H9 (cell line): Measurements from ENCODE around the gene COQ10B. TPM values are rescaled to one million over a fixed set of nuclear protein-coding genes. Genes with fewer than 3 reads are reported as not detected.

Source experiments
- DNase-seq: peaks from one replicate; pipeline ENCODE4 v3.0.0-alpha.2; 2017
- H2AFZ ChIP-seq: one replicate; pipeline ENCODE4 v1.6.1; 2013; ENCODE audit warnings: mild to moderate bottlenecking, low read length, control low read depth, moderate library complexity
- H2AK5ac ChIP-seq: 2 replicates; pipeline ENCODE4 v1.6.1; 2013; ENCODE audit warnings: low read length, control low read depth, mixed read lengths; ENCODE audit not compliant: insufficient read length
- H2BK120ac ChIP-seq: one replicate; pipeline ENCODE4 v1.6.1; 2013; ENCODE audit warnings: low read depth, mild to moderate bottlenecking, low read length, control low read depth, inconsistent platforms; ENCODE audit not compliant: poor library complexity, severe bottlenecking
- H2BK12ac ChIP-seq: 2 replicates; pipeline ENCODE4 v1.6.1; 2013; ENCODE audit warnings: low read length, control low read depth, mixed read lengths, low read depth; ENCODE audit not compliant: insufficient read length
- H2BK15ac ChIP-seq: 2 replicates; pipeline ENCODE4 v1.6.1; 2013; ENCODE audit warnings: low read depth, low read length, control low read depth
- H2BK20ac ChIP-seq: one replicate; pipeline ENCODE4 v1.6.1; 2013; ENCODE audit warnings: low read depth, mild to moderate bottlenecking, low read length, control low read depth, inconsistent platforms; ENCODE audit not compliant: poor library complexity, severe bottlenecking
- H2BK5ac ChIP-seq: 2 replicates; pipeline ENCODE4 v1.6.1; 2013; ENCODE audit warnings: low read length, control low read depth, mixed read lengths; ENCODE audit not compliant: insufficient read length
- H3K14ac ChIP-seq: 2 replicates; pipeline ENCODE4 v1.6.1; 2013; ENCODE audit warnings: low read length, control low read depth; ENCODE audit not compliant: insufficient read depth
- H3K18ac ChIP-seq: 2 replicates; pipeline ENCODE4 v1.6.1; 2013; ENCODE audit warnings: low read depth, mild to moderate bottlenecking, mixed read lengths, low read length, control low read depth; ENCODE audit not compliant: insufficient read length
- H3K23ac ChIP-seq: 2 replicates; pipeline ENCODE4 v1.6.1; 2013; ENCODE audit warnings: low read length, control low read depth, mixed read lengths, low read depth; ENCODE audit not compliant: insufficient read length
- H3K23me2 ChIP-seq: 2 replicates; pipeline ENCODE4 v1.6.1; 2013; ENCODE audit warnings: low read depth, mild to moderate bottlenecking, mixed read lengths, low read length, control low read depth; ENCODE audit not compliant: insufficient read length, poor library complexity, severe bottlenecking
- H3K27ac ChIP-seq: 2 replicates; pipeline ENCODE4 v1.5.1; 2013; ENCODE audit warnings: low read length, control low read depth, mixed read lengths, low read depth; ENCODE audit not compliant: insufficient read length
- H3K27me3 ChIP-seq: 2 replicates; pipeline ENCODE4 v1.6.1; 2013; ENCODE audit warnings: low read length, control low read depth, inconsistent platforms; ENCODE audit not compliant: insufficient read depth
- H3K4ac ChIP-seq: 2 replicates; pipeline ENCODE4 v1.6.1; 2013; ENCODE audit warnings: low read depth, mild to moderate bottlenecking, control low read depth, inconsistent platforms, low read length, moderate library complexity
- H3K4me1 ChIP-seq: 2 replicates; pipeline ENCODE4 v1.6.1; 2013; ENCODE audit warnings: low read length, control low read depth, inconsistent platforms; ENCODE audit not compliant: insufficient read depth
- H3K4me2 ChIP-seq: 2 replicates; pipeline ENCODE4 v1.6.1; 2013; ENCODE audit warnings: low read length, control low read depth, mixed read lengths; ENCODE audit not compliant: insufficient read length, insufficient read depth
- H3K56ac ChIP-seq: 2 replicates; pipeline ENCODE4 v1.6.1; 2013; ENCODE audit warnings: low read depth, mild to moderate bottlenecking, mixed read lengths, low read length, control low read depth; ENCODE audit not compliant: insufficient read length
- H3K79me1 ChIP-seq: 2 replicates; pipeline ENCODE4 v1.6.1; 2013; ENCODE audit warnings: low read depth, mild to moderate bottlenecking, moderate library complexity, low read length, control low read depth, inconsistent platforms; ENCODE audit not compliant: insufficient read depth, poor library complexity, severe bottlenecking
- H3K79me2 ChIP-seq: 2 replicates; pipeline ENCODE4 v1.6.1; 2013; ENCODE audit warnings: low read length, control low read depth, inconsistent platforms; ENCODE audit not compliant: insufficient read depth
- H3K9ac ChIP-seq: 2 replicates; pipeline ENCODE4 v1.6.1; 2013; ENCODE audit warnings: low read length, control low read depth, mixed read lengths; ENCODE audit not compliant: insufficient read length; ENCODE audit errors: extremely low read depth
- H3K9me3 ChIP-seq: one replicate; pipeline ENCODE4 v1.6.1; 2013; ENCODE audit warnings: low read depth, low read length, inconsistent platforms; ENCODE audit not compliant: control insufficient read depth
- H3T11ph ChIP-seq: one replicate; pipeline ENCODE4 v1.6.1; 2013; ENCODE audit warnings: mild to moderate bottlenecking, low read length, control low read depth, inconsistent platforms
- H4K20me1 ChIP-seq: one replicate; pipeline ENCODE4 v1.6.1; 2013; ENCODE audit not compliant: control insufficient read depth, insufficient read length, insufficient read depth
- H4K5ac ChIP-seq: 2 replicates; pipeline ENCODE4 v1.6.1; 2013; ENCODE audit warnings: low read depth, mild to moderate bottlenecking, mixed read lengths, low read length, control low read depth; ENCODE audit not compliant: insufficient read length
- H4K8ac ChIP-seq: replicated peaks from 2 replicates; pipeline ENCODE4 v1.6.1; 2013; ENCODE audit warnings: low read length, control low read depth, mixed read lengths, low read depth; ENCODE audit not compliant: insufficient read length
- H4K91ac ChIP-seq: 2 replicates; pipeline ENCODE4 v1.6.1; 2013; ENCODE audit warnings: low read depth, mild to moderate bottlenecking, moderate library complexity, mixed read lengths, low read length, control low read depth; ENCODE audit not compliant: insufficient read length
- H3K27ac Mint-ChIP-seq, 3 experiments: 2 replicates in 2 of 3; 3 replicates in 1 of 3; pipeline ENCODE4 v1.8.0; 2020 to 2021; ENCODE audit warnings: mixed read lengths in 3 of 3, mild to moderate bottlenecking in 1 of 3, moderate library complexity in 1 of 3
- H3K27me3 Mint-ChIP-seq: 2 replicates; pipeline ENCODE4 v1.8.0; 2021; ENCODE audit warnings: low read depth, mild to moderate bottlenecking, moderate library complexity, mixed read lengths
- H3K36me3 Mint-ChIP-seq, 3 experiments: 2 replicates in 2 of 3; 3 replicates in 1 of 3; pipeline ENCODE4 v1.8.0; 2020 to 2021; ENCODE audit warnings: low read depth in 3 of 3, mixed read lengths in 3 of 3; ENCODE audit not compliant: insufficient read depth in 1 of 3
- H3K4me1 Mint-ChIP-seq, 2 experiments: 2 replicates each; pipeline ENCODE4 v1.8.0; 2020; ENCODE audit warnings: mixed read lengths in 2 of 2
- H3K4me3 Mint-ChIP-seq, 2 experiments: 2 replicates in 1 of 2; 3 replicates in 1 of 2; pipeline ENCODE4 v1.8.0; 2020 to 2021; ENCODE audit warnings: mild to moderate bottlenecking in 2 of 2, mixed read lengths in 2 of 2, moderate library complexity in 1 of 2
- H3K9me3 Mint-ChIP-seq, 2 experiments: 2 replicates in 1 of 2; 3 replicates in 1 of 2; pipeline ENCODE4 v1.8.0; 2020; ENCODE audit warnings: mild to moderate bottlenecking in 2 of 2, mixed read lengths in 2 of 2, moderate library complexity in 1 of 2
- WGBS: extraction: QIAGEN DNeasy Blood & Tissue Kit; methylation state at CpG from one replicate; pipeline ENCODE4 v1.1.7; 2013; ENCODE audit warnings: missing lambda C conversion rate, low lambda C conversion rate, mixed read lengths; ENCODE audit not compliant: insufficient read length; ENCODE audit errors: extremely low coverage; 5-methylcytosine and 5-hydroxymethylcytosine counted together
- total RNA-seq: library from RNA; stranded (reverse); gene quantifications from 2 replicates; pipeline ENCODE4 v1.2.1, GENCODE V29; 2021
- TF ChIP-seq, protein P1 (sequence below): fragments of 200-600 bp; sonication (generic); conservative IDR thresholded peaks from 3 replicates; pipeline ENCODE4 v1.8.0; 2021; ENCODE audit warnings: antibody characterized with exemption, mild to moderate bottlenecking

COQ10B gene
- total RNA-seq, 1 experiment from 2014 or later: 16.2 TPM

DNA sequence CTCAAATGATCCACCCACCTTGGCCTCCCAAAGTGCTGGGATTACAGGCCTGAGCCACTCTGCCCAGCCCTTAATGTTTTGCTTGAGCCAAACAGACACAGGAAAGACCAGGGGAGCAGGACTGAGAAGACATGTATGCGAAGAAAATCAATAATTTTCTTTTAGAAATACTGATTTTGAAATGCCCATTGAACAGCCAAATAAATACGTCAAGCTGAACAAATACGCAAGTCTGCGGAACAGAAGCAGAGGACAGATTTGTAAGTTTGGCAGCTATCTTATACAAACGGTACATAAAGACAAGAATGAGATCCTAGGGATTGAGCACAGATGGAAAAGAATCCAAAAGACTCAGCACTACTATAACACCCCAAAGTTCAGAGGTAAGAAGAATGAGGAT lies 39.3 kb upstream of the COQ10B start:
- no peak overlapping the region for H3K14ac ChIP-seq
- H2BK5ac ChIP-seq: no peak overlapping the region
- Mint-ChIP-seq H3K36me3 (peaks cover 48 to 84% (median 80%) of the 10 kb centered on the region in 3 experiments; a peak in 6 of 7 replicates), H3K4me1 (no peaks in the 10 kb centered on the region), H3K27me3 (no peaks in the 10 kb centered on the region), H3K9me3 (no peaks in the 10 kb centered on the region), H3K27ac (no peak overlapping the region), H3K4me3 (no peak overlapping the region)
- no peak overlapping the region for H2BK12ac ChIP-seq
- H3K27me3 ChIP-seq: no peaks in the 10 kb centered on the region
- H3K9ac ChIP-seq: no peak overlapping the region
- no peaks in the 10 kb centered on the region; the same call in 1 of the 2 replicates for H3K79me2 ChIP-seq
- no peak overlapping the region for H4K8ac ChIP-seq
- H2AFZ ChIP-seq: no peak overlapping the region
- no peak overlapping the region for H3T11ph ChIP-seq
- no peak for DNase-seq
- no peak overlapping the region for H3K23ac ChIP-seq
- no peaks in the 10 kb centered on the region for H3K9me3 ChIP-seq
- no peak overlapping the region for H2BK120ac ChIP-seq
- no peak overlapping the region for H3K27ac ChIP-seq
- H3K18ac ChIP-seq: no peak overlapping the region
- no peak overlapping the region for H4K91ac ChIP-seq
- no CpG with 5 or more reads among the region's 5 CpGs for WGBS
- H2BK15ac ChIP-seq: no peak overlapping the region
- no peak overlapping the region for H3K4me2 ChIP-seq
- H3K23me2 ChIP-seq: no peaks in the 10 kb centered on the region
- H2BK20ac ChIP-seq: no peak overlapping the region
- TF ChIP-seq, protein P1, sequence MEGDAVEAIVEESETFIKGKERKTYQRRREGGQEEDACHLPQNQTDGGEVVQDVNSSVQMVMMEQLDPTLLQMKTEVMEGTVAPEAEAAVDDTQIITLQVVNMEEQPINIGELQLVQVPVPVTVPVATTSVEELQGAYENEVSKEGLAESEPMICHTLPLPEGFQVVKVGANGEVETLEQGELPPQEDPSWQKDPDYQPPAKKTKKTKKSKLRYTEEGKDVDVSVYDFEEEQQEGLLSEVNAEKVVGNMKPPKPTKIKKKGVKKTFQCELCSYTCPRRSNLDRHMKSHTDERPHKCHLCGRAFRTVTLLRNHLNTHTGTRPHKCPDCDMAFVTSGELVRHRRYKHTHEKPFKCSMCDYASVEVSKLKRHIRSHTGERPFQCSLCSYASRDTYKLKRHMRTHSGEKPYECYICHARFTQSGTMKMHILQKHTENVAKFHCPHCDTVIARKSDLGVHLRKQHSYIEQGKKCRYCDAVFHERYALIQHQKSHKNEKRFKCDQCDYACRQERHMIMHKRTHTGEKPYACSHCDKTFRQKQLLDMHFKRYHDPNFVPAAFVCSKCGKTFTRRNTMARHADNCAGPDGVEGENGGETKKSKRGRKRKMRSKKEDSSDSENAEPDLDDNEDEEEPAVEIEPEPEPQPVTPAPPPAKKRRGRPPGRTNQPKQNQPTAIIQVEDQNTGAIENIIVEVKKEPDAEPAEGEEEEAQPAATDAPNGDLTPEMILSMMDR: no peak
- H3K4ac ChIP-seq: no peak overlapping the region
- H3K4me1 ChIP-seq: no peaks in the 10 kb centered on the region
- peaks cover 3% of the 10 kb centered on the region for H3K79me1 ChIP-seq
- no peak overlapping the region for H3K56ac ChIP-seq
- H2AK5ac ChIP-seq: no peak overlapping the region
- no peak overlapping the region for H4K5ac ChIP-seq
- H4K20me1 ChIP-seq: no peaks in the 10 kb centered on the region
